ENCODE data around the gene ZNF423.

The ZNF423 gene

DNA sequence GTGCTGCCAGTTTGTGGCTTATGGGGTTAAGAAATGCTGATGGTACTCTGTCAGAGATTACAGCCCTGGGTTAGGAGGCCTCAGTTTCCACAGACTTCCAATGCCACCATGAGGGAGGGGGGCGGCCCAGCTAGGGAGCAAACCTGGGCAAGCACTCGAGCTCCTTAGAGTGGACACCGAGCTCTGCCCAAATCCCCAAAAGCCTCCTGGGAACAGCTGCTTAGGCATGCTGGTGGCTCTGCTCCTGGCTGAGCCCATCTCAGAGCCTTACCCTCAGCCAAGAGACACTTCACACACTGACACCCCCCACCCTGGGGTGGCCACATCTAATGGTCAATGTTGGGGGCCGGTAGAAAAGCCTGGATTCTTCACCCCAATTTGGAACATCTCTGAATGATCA lies 416.2 kb downstream of the ZNF423 start:
- no peak for DNase-seq (ENCODE audit: low read depth, low spot score)
- no peak overlapping the region for H3K27ac ChIP-seq

DNA sequence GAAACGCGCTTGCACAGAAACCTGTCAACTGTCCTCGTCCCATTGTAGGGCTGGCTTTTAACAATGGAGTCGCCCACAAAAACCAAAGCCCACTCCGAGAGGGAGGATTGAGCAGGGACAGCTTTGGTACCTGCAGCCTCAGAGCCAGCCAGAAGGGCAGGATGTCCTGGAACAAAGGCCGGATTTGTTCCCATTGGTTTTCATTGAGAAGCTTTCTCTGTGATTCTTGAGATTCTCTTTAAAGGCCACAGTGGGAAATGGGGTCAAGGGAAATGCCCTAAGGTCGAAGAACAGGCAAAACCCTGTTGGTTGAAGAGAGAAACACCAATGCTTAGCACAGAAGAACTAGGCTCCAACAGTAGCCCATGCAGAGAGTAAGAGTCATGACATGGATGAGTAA lies 416.9 kb downstream of the ZNF423 start:
- no peak for DNase-seq (ENCODE audit: low read depth, low spot score)
- no peak overlapping the region for H3K27ac ChIP-seq

Measured in epithelial cell of prostate (primary cell).